GM03348 (cell line): ENCODE data around the gene TAS2R38.

Experiments used
- DNase-seq: peaks from one replicate; pipeline ENCODE4 v3.0.0; 2012; ENCODE audit warnings: low spot score

TAS2R38 gene

GRCh38 chr7:141975806-141976523 is 2.4 kb upstream of the TAS2R38 start:
- peak; percentile 71 for DNase-seq

DNA sequence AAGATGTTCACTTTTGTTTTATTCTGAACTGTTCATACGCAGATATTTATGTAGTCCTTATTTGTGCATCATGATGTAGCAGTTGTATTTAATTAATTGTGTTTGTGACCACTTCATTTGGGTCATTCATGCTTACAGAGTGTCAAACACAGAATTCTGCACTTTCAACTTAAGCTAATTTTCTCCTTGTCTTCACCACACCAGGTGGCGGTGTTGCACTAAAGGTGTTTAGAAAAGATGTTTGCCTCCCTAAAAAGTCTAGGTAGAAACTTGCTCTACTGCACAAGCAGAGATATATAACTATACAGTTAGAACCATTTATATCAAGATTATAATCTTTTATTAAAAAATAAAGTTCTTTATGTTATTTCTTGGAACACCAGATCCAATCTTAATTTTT is 1.3 kb upstream of the TAS2R38 start:
- DNase-seq, result no peak

GRCh38 chr7:141960687-141961422 is 12.7 kb downstream of the TAS2R38 start:
- DNase-seq, result no peak

- no peak for DNase-seq
Observed at GRCh38 chr7:141956084-141956483, 17.5 kb downstream of the TAS2R38 start.

DNA sequence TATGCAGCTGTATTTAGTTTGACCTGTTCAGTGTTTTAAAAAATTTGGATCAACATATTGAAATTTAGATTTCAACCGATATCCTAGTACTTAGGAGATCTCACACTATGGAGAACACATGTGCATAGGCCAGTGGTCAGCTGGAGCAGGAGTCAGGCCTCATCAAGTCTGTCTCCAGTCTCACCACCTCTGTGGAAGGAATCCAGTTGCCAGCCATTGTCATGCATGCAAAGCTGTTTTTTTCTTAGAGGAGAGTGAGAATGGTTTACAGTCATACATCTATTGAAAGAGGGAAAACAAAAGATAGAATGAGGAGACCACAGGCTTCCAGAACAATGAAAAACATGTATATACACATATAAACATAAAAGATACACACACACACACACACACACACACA is 19.2 kb downstream of the TAS2R38 start:
- DNase-seq, result no peak

- no peak for DNase-seq
Observed at GRCh38 chr7:141952461-141952860, 21.1 kb downstream of the TAS2R38 start.

DNA sequence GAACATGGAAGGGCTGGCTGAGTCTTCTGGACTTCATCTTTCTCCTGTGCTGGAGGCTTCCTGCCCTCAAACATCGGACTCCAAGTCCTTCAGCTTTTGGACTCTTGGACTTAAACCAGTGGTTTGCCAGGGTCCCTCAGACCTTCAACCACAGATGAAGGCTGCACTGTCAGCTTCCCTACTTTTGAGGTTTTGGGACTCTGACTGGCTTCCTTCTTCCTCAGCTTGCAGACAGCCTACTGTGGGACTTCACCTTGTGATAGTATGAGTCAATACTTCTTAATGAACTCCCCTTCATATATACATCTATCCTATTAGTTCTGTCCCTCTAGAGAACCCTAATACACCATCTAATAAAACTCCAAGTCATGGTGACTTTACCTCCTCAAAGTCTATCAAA is 22.8 kb downstream of the TAS2R38 start:
- no peak for DNase-seq

DNA sequence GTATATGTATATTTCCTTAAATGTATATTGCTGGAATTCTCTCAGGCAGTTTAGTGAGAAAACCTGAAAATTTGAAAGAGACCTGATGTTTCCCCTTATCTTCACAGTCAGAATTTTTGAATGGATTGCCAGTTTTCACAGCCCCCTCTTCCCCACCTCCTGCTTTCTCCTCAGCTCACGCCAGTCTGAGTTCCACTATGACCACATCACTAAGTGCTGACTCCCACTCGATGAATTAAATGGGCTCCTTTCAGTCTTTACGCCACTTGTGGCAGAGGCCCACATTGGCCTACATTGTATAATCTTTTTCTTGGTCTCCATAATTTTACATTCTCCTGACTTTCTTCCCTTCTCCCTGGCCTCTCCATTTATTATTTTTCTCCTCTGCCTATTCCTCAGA is 23.7 kb downstream of the TAS2R38 start:
- DNase-seq, result no peak

DNA sequence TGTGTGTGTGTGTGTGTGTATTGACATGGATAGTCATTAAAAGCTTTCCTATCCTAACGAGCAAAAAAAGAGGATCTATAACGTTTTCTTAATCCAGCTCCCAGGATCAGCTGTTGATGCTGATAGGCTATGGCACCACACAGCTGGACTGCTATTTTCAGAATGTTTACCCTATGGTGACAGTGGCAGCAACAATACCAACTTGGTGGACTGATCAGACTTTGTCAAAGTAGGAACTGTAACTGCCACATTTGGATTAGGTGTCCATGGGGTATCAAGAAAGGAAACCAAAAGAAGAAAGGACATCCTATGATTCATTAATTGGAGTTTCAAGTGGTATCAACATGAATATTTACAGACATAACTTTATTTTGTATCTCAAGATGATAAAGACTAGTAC is 24.1 kb downstream of the TAS2R38 start:
- DNase-seq, result no peak

DNA sequence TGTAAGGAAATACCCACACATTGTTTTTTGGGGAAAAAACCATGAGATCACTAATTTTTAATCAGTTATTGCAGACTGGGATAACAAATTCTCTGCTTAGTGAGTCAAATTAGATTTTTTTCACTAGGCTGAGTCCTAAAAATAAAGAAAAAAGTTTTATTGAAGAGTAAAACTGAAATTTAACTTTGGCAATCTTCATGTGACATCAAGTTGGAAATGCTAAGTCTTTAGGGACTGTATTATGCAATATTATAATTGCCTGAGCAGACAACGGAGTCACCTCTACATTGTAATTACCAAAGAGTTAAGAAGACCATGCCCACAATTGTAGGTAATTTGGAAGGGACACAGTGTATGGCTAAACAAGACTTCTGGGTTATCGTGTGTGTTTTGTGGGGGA is 24.6 kb downstream of the TAS2R38 start:
- no peak for DNase-seq

DNA sequence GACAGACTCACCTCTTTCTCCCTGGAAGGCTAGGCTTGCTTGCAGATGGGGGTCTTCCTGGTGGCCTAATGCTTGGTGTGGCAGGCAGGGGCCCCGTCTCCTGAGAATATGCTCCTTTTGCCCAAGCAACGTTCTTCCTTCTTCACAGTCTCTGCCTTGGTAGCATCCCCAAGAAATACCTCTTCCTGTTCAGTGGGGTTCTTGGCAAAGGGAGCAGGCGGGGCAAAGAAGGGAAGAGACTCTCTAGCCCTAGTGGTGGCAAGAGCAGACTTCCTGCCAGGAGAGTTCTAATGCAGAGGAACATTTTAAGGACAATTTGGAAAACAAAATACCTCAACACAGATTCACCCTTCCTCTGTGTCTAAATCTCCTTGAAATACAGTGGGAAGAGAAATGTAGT is 26.8 kb downstream of the TAS2R38 start, which contains the start of gene CLEC5A:
TSS of gene CLEC5A (minus strand) at position 179 of the 400 bp plus-strand sequence. CDS start 682 bp downstream, outside the sequence.
- DNase-seq, result no peak

- DNase-seq, result no peak
Observed at GRCh38 chr7:141945356-141945755, 28.2 kb downstream of the TAS2R38 start.

GRCh38 chr7:141944811-141945210 is 28.8 kb downstream of the TAS2R38 start:
- DNase-seq, result no peak

GRCh38 chr7:141943846-141944245 is 29.7 kb downstream of the TAS2R38 start:
- no peak for DNase-seq

DNA sequence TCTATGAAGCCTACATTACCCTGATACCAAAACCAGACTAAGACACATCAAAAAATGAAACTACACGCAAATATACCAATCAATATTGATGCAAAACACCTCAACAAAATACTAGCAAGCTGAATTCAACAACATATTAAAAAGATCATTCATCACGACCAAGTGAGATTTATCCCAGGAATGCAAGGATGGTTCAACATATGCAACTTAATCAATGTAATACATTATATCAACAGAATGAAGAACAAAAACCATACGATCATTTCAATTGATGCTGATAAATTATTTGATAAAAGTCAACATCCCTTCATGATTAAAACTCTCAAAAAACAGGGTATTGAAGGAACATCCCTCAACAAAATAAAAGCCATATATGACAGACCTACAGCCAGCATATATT is 32.5 kb downstream of the TAS2R38 start:
- no peak for DNase-seq

- no peak for DNase-seq
Observed at GRCh38 chr7:141930211-141930610, 43.4 kb downstream of the TAS2R38 start.

GRCh38 chr7:141928845-141929195 is 44.8 kb downstream of the TAS2R38 start:
- DNase-seq, result no peak

DNA sequence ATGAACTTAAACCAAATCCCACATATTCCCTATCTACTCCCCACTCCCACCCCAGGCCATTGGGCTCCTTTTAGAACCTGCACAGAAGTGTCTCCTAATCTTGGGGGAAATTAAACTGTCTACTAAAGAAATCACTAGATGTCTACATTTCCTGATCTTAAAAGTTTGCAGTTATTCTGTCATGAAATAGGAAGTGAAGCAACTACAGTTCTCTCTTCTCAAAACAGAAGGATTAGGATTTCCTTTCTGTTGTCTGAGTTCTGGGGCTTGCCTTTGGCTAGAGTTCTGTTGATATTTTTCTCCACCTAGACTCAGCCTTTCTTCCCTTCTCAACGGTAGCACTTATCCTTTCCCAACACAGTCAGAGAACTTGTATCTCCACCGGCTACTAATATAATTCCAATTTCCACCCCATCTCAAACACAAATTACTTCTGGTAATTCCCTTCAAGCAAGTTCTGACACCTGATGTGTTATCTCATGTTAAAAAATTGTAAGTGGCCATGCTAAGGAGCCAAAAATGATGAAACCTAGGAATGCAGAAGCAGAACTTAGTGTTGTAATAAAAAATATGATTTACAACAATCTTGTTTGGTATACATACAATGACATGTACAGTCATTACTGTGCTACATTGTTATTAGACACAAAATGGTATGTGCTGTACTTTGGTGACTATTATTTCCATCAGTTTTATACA is 45.3 kb downstream of the TAS2R38 start:
- DNase-seq, result no peak
